IMR-90 (cell line): ENCODE results near the gene SPHK2. TPM values are rescaled to one million over a fixed set of nuclear protein-coding genes. Genes with fewer than 3 reads are reported as not detected.

ENCODE experiments used
- ATAC-seq: fragments of 200-7000 bp; cut with Tn5 transposase; 2 replicates; pipeline ENCODE4 v1.9.1; 2020; ENCODE audit warnings: low read depth, mild to moderate bottlenecking, moderate library complexity
- BruUV-seq: library from RNA; stranded (reverse); fragments of 400-500 nt; replicated peaks from 2 replicates; lab custom pipeline; 2021; lab: Mats Ljungman, UMichigan
- CTCF ChIA-PET: fragments of 300-600 bp; formaldehyde crosslinking; extraction: SDS; loops from one replicate; lab custom pipeline; 2021; ENCODE audit warnings: antibody characterized with exemption; lab: Yijun Ruan, JAX
- POLR2A ChIA-PET: fragments of 300-600 bp; sonication (Branson Sonifier 250); formaldehyde crosslinking; loops from one replicate; lab custom pipeline; 2022; ENCODE audit warnings: antibody characterized with exemption; ENCODE audit not compliant: unreplicated experiment; lab: Charles Lee
- DNase-seq: peaks from one replicate; pipeline ENCODE4 v3.0.0; 2013
- H2AFZ ChIP-seq: replicated peaks from 2 replicates; pipeline ENCODE3; 2013; ENCODE audit warnings: low read length, mild to moderate bottlenecking; ENCODE audit not compliant: poor library complexity
- H2AK5ac ChIP-seq: 2 replicates; pipeline ENCODE4 v1.6.1; 2013; ENCODE audit warnings: low read depth, low read length, inconsistent platforms
- H2AK9ac ChIP-seq: replicated peaks from 2 replicates; pipeline ENCODE3; 2013; ENCODE audit warnings: mild to moderate bottlenecking, low read depth, low read length, moderate library complexity; ENCODE audit not compliant: poor library complexity
- H2BK120ac ChIP-seq: 2 replicates; pipeline ENCODE4 v1.6.1; 2013; ENCODE audit warnings: low read depth, low read length, inconsistent platforms
- H2BK15ac ChIP-seq: 3 replicates; pipeline ENCODE4 v1.6.1; 2013; ENCODE audit warnings: low read depth, low read length, inconsistent platforms
- H2BK20ac ChIP-seq: 2 replicates; pipeline ENCODE4 v1.6.1; 2013; ENCODE audit warnings: low read depth, mild to moderate bottlenecking, inconsistent platforms, low read length, moderate library complexity
- H2BK5ac ChIP-seq: 2 replicates; pipeline ENCODE4 v1.6.1; 2013; ENCODE audit warnings: mild to moderate bottlenecking, low read depth, low read length, inconsistent platforms; ENCODE audit not compliant: poor library complexity, severe bottlenecking
- H3K14ac ChIP-seq: replicated peaks from 2 replicates; pipeline ENCODE4 v1.6.1; 2013; ENCODE audit warnings: low read depth, low read length, inconsistent platforms
- H3K18ac ChIP-seq: 2 replicates; pipeline ENCODE4 v1.6.1; 2013; ENCODE audit warnings: low read depth, low read length, control low read depth
- H3K23ac ChIP-seq: 2 replicates; pipeline ENCODE4 v1.6.1; 2013; ENCODE audit warnings: low read depth, low read length, inconsistent platforms
- H3K27ac ChIP-seq: 2 replicates; pipeline ENCODE4 v1.5.1; 2013; ENCODE audit warnings: mild to moderate bottlenecking, control low read depth, low read length; ENCODE audit not compliant: insufficient read depth
- H3K27me3 ChIP-seq: 2 replicates; pipeline ENCODE4 v1.6.1; 2013; ENCODE audit warnings: low read length; ENCODE audit not compliant: control insufficient read depth, insufficient read depth
- H3K36me3 ChIP-seq: 2 replicates; pipeline ENCODE4 v1.6.1; 2013; ENCODE audit warnings: low read length, mixed read lengths; ENCODE audit not compliant: control insufficient read depth, insufficient read depth
- H3K4ac ChIP-seq: 2 replicates; pipeline ENCODE4 v1.6.1; 2013; ENCODE audit warnings: low read depth, low read length, inconsistent platforms
- H3K4me1 ChIP-seq: 2 replicates; pipeline ENCODE4 v1.6.1; 2013; ENCODE audit warnings: low read length, mixed read lengths; ENCODE audit not compliant: control insufficient read depth, insufficient read depth
- H3K4me2 ChIP-seq: 2 replicates; pipeline ENCODE4 v1.6.1; 2013; ENCODE audit warnings: low read depth, mild to moderate bottlenecking, control low read depth, low read length, moderate library complexity
- H3K4me3 ChIP-seq: 2 replicates; pipeline ENCODE4 v1.5.1; 2013; ENCODE audit warnings: low read depth, mild to moderate bottlenecking, control low read depth, low read length, moderate library complexity; ENCODE audit not compliant: insufficient read depth
- H3K56ac ChIP-seq: 2 replicates; pipeline ENCODE4 v1.6.1; 2013; ENCODE audit warnings: low read length, inconsistent platforms; ENCODE audit not compliant: insufficient read depth; ENCODE audit errors: extremely low read depth
- H3K79me1 ChIP-seq, 2 experiments: 2 replicates each; pipeline ENCODE4 v1.6.1; 2013; ENCODE audit warnings: low read length in 2 of 2, inconsistent platforms in 1 of 2, low read depth in 1 of 2
- H3K9ac ChIP-seq: 2 replicates; pipeline ENCODE4 v1.6.1; 2013; ENCODE audit warnings: low read depth, low read length, control low read depth
- H3K9me1 ChIP-seq: 2 replicates; pipeline ENCODE4 v1.6.1; 2013; ENCODE audit warnings: low read length, inconsistent platforms; ENCODE audit not compliant: insufficient read depth
- H3K9me3 ChIP-seq: 2 replicates; pipeline ENCODE4 v1.6.1; 2013; ENCODE audit warnings: low read length; ENCODE audit not compliant: control insufficient read depth, insufficient read depth
- H4K20me1 ChIP-seq: 2 replicates; pipeline ENCODE4 v1.6.1; 2013; ENCODE audit warnings: low read length, inconsistent platforms; ENCODE audit not compliant: insufficient read depth
- H4K5ac ChIP-seq: 2 replicates; pipeline ENCODE4 v1.6.1; 2013; ENCODE audit warnings: mild to moderate bottlenecking, low read depth, low read length, control low read depth
- H4K8ac ChIP-seq, 2 experiments: 2 replicates each; pipeline ENCODE4 v1.6.1; 2013; ENCODE audit warnings: low read depth in 2 of 2, low read length in 2 of 2, control low read depth in 1 of 2, inconsistent platforms in 1 of 2
- H4K91ac ChIP-seq: 2 replicates; pipeline ENCODE4 v1.6.1; 2013; ENCODE audit warnings: low read depth, low read length, inconsistent platforms; ENCODE audit not compliant: insufficient read depth
- ELK1 ChIP-seq: fragments of 150-350 bp; IDR thresholded peaks from 2 replicates; pipeline ENCODE4 v1.6.1; 2016; ENCODE audit warnings: low read depth, mild to moderate bottlenecking, low read length, moderate library complexity, borderline replicate concordance
- FOS ChIP-seq: fragments of 150-350 bp; IDR thresholded peaks from 2 replicates; pipeline ENCODE4 v1.6.1; 2016; ENCODE audit warnings: low read depth, low read length
- MXI1 ChIP-seq: IDR thresholded peaks from 2 replicates; pipeline ENCODE4 v1.6.1; 2012; ENCODE audit warnings: low read depth, mild to moderate bottlenecking, low read length, moderate library complexity, borderline replicate concordance
- NFE2L2 ChIP-seq: fragments of 150-350 bp; IDR thresholded peaks from 2 replicates; pipeline ENCODE4 v1.6.1; 2016; ENCODE audit warnings: low read depth, mild to moderate bottlenecking, low read length
- WGBS, 2 experiments: methylation state at CpG; one replicate each; pipeline versions ENCODE4 v1.1.5 to v1.1.7; 2013; ENCODE audit warnings: missing lambda C conversion rate in 2 of 2; ENCODE audit not compliant: insufficient read length in 1 of 2; ENCODE audit errors: extremely low coverage in 2 of 2; 5-methylcytosine and 5-hydroxymethylcytosine counted together
- dilution Hi-C: fragments of 300-500 bp; cut with HindIII; formaldehyde crosslinking; loops from one replicate; pipeline ENCODE4 v1.14.3; 2018; ENCODE audit warnings: low sequenced_read_pairs; ENCODE audit not compliant: unreplicated experiment
- in situ Hi-C: fragments of 300-500 bp; cut with MboI; formaldehyde crosslinking; loops from 3 replicates; pipeline ENCODE4 v1.14.3; 2019; ENCODE audit warnings: low sequenced_read_pairs, inconsistent platforms, mixed read lengths
- intact Hi-C: fragments of 100-400 bp; cut with micrococcal nuclease; formaldehyde crosslinking; loops from 2 replicates; pipeline ENCODE4 v1.10.0; 2022
- polyA plus RNA-seq, 3 experiments: library from polyadenylated mRNA; depleted of rRNA; stranded (reverse); fragments of >200 nt; gene quantifications; 2 replicates each; pipeline ENCODE4 v1.2.3, GENCODE V29; 2012; ENCODE audit warnings: low replicate concordance in 1 of 3
- total RNA-seq: library from RNA; depleted of rRNA; stranded (reverse); fragments of >200 nt; gene quantifications from 2 replicates; pipeline ENCODE4 v1.2.3, GENCODE V29; 2012

The SPHK2 gene
- total and polyA plus RNA-seq, 2 of the 4 experiments (the other 2 are of a cell fraction), result 1.6 to 9.9 TPM

- 88% methylated on average over 3 of the region's 4 CpGs; no CpG with 5 or more reads in 1 of the 2 experiments for WGBS, 2 experiments
- in situ Hi-C loops (no loop called here), intact Hi-C loops (no loop called here), dilution Hi-C loops (no loop called here)
- Histone ChIP-seq H2AFZ (no peak overlapping the region), H2BK20ac (no peak overlapping the region), H2BK120ac (no peak overlapping the region), H4K91ac (no peak overlapping the region), H3K4me3 (no peak overlapping the region), H2AK9ac (no peak overlapping the region), H2BK5ac (no peak overlapping the region), H4K5ac (no peak overlapping the region), H3K4me2 (no peak overlapping the region), H3K9ac (no peak overlapping the region), H4K8ac (no peak overlapping the region), H2AK5ac (no peak overlapping the region), H3K27me3 (peaks cover 16% of the 10 kb centered on the region), H3K56ac (no peak overlapping the region), H3K4ac (no peak overlapping the region), H3K23ac (no peak overlapping the region), H3K79me1 (no peaks in the 10 kb centered on the region), H3K9me3 (no peaks in the 10 kb centered on the region), H3K4me1 (no peaks in the 10 kb centered on the region), H3K36me3 (no peaks in the 10 kb centered on the region), H3K14ac (no peak overlapping the region), H2BK15ac (no peak overlapping the region), H3K27ac (no peak overlapping the region), H3K18ac (no peak overlapping the region), H4K20me1 (no peaks in the 10 kb centered on the region), H3K9me1 (no peaks in the 10 kb centered on the region)
- ATAC-seq (no peak), DNase-seq (no peak)
- ChIA-PET CTCF (no interaction called here), POLR2A (no interaction called here)
- TF ChIP-seq ELK1 (no peak), NFE2L2 (no peak), MXI1 (no peak), FOS (no peak)
- BruUV-seq, result no TSS peak
These were observed 23.1 kb upstream of the SPHK2 start for GRCh38 chr19:48596237-48596636.
